ENCODE data around the gene HSPB6. TPM values are rescaled to one million over a fixed set of nuclear protein-coding genes. Genes with fewer than 3 reads are reported as not detected.

Gene HSPB6
- total RNA-seq, 1 experiment from 2014 or later = 0.87 TPM

DNA sequence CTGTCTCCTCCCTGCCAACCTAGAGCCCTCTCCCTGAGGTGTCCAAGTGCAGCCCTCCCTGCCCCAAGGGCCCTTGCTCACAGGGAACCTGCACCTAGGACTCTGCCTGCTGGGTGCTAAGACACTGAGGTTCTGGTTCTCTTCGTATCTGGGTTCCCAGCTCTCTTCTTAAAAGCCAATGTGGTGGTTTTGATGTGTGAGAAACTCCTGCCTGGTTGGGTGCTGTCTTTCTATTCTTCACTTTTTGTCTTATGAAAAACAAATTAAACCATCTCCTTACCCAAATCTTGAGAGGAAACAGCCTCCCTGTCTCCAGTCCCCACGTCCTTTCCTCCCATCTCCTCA, 43.4 kb downstream of the HSPB6 start:
- peaks cover 12% of the 10 kb centered on the region for H3K4me1 ChIP-seq (ENCODE audit: control insufficient read depth, insufficient read depth, low read length)
- ChIA-PET CTCF (interaction anchor here (0.7 kb wide), 1 partner anchor 188 kb away, joined by 3 read pairs; no protein-coding TSS in a partner anchor), POLR2A (interaction anchor here (0.6 kb wide), 1 partner anchor 11 kb away, joined by 7 read pairs; no protein-coding TSS in a partner anchor)
- H3K27ac ChIP-seq (ENCODE audit: low read length) = no peak overlapping the region
- DNase-seq (ENCODE audit: low read depth, low spot score) (no peak), ATAC-seq (no peak)
- no peaks in the 10 kb centered on the region for H3K27me3 ChIP-seq (ENCODE audit: control insufficient read depth, insufficient read depth, low read length)
- BruUV-seq (replicated peaks) = no TSS peak
- no peak for TF ChIP-seq POLR2AphosphoS5 (IDR thresholded peaks at IDR 0.05; ENCODE audit: low read depth, low read length)
- no peak for TF ChIP-seq TCF7L2 (IDR thresholded peaks at IDR 0.05; ENCODE audit: low read depth, low read length)
- TF ChIP-seq SIN3A (IDR thresholded peaks at IDR 0.05; ENCODE audit: borderline replicate concordance, insufficient read depth, low read depth, low read length) = no peak
- TF ChIP-seq, protein P1, sequence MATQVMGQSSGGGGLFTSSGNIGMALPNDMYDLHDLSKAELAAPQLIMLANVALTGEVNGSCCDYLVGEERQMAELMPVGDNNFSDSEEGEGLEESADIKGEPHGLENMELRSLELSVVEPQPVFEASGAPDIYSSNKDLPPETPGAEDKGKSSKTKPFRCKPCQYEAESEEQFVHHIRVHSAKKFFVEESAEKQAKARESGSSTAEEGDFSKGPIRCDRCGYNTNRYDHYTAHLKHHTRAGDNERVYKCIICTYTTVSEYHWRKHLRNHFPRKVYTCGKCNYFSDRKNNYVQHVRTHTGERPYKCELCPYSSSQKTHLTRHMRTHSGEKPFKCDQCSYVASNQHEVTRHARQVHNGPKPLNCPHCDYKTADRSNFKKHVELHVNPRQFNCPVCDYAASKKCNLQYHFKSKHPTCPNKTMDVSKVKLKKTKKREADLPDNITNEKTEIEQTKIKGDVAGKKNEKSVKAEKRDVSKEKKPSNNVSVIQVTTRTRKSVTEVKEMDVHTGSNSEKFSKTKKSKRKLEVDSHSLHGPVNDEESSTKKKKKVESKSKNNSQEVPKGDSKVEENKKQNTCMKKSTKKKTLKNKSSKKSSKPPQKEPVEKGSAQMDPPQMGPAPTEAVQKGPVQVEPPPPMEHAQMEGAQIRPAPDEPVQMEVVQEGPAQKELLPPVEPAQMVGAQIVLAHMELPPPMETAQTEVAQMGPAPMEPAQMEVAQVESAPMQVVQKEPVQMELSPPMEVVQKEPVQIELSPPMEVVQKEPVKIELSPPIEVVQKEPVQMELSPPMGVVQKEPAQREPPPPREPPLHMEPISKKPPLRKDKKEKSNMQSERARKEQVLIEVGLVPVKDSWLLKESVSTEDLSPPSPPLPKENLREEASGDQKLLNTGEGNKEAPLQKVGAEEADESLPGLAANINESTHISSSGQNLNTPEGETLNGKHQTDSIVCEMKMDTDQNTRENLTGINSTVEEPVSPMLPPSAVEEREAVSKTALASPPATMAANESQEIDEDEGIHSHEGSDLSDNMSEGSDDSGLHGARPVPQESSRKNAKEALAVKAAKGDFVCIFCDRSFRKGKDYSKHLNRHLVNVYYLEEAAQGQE (IDR thresholded peaks at IDR 0.05; ENCODE audit: insufficient read depth in 1 of 2, low read depth in 2 of 2, low read length in 1 of 2) = no peak
- TF ChIP-seq, protein P2, sequence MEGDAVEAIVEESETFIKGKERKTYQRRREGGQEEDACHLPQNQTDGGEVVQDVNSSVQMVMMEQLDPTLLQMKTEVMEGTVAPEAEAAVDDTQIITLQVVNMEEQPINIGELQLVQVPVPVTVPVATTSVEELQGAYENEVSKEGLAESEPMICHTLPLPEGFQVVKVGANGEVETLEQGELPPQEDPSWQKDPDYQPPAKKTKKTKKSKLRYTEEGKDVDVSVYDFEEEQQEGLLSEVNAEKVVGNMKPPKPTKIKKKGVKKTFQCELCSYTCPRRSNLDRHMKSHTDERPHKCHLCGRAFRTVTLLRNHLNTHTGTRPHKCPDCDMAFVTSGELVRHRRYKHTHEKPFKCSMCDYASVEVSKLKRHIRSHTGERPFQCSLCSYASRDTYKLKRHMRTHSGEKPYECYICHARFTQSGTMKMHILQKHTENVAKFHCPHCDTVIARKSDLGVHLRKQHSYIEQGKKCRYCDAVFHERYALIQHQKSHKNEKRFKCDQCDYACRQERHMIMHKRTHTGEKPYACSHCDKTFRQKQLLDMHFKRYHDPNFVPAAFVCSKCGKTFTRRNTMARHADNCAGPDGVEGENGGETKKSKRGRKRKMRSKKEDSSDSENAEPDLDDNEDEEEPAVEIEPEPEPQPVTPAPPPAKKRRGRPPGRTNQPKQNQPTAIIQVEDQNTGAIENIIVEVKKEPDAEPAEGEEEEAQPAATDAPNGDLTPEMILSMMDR (IDR thresholded peaks at IDR 0.05) = no peak
- no peaks in the 10 kb centered on the region for H3K9me3 ChIP-seq (ENCODE audit: control insufficient read depth, insufficient read depth, low read depth, low read length)
- no peaks in the 10 kb centered on the region; the same call in 1 of the 2 replicates for H3K36me3 ChIP-seq (ENCODE audit: control insufficient read depth, insufficient read depth, low read length)
- H3K4me3 ChIP-seq (ENCODE audit: low read depth in 2 of 2, low read length in 2 of 2) = no peak overlapping the region
- intact Hi-C loops (cut with micrococcal nuclease; ENCODE audit: unreplicated experiment) = loop anchor here (10.0 kb wide), 1 partner anchor 159 kb away; no protein-coding TSS in a partner anchor
- in situ Hi-C loops (cut with HindIII; ENCODE audit: low pct_unique_long_range_greater_than_20kb, low sequenced_read_pairs) = no loop called here

DNA sequence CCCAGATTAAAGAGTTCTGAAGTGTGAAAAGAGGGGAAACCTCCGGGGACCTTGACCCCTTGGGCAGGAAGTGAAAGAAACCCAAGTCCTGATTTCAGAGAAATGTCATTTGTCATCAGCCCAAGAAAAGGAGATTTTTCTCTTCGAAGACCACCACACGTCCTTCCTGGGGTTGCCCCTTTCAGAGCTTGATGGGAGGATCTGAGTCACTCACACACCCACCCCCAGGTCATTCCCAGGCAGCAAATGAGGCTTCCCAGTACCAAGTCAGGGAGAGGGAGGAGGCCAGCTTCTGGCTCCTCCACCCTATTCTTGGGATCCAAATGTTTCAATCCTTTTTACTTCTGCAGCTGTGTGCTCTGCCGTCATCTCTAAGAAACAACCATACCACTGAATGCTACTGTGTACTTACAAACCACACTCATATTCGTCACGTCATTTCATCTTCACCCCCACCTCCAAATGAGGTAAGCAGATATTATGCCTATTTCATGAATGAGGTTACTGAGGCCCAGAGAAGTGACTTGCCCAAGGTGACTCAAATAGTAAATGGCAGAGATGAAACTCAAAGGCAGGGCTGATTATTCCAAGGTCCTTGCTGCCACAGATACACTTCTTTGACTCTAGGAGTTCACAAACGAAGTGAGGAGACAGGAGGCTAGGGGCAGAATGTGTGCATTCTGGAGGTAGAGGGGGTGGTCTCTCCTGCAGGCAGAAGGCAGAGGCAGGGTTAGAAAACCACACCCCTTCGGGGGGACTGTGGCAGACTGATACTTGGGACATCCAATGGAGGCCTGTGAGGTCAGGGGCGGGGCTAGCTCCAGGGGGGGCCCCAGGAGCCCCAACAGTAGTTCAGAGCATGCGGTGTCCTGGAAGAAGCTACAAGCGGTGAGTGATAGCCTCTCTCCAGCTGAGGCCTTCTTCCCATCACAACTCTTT, 44.0 kb downstream of the HSPB6 start:
- POLR2A ChIA-PET = interaction anchor here (0.6 kb wide), 1 partner anchor 11 kb away, joined by 7 read pairs; no protein-coding TSS in a partner anchor
- TF ChIP-seq POLR2AphosphoS5 (IDR thresholded peaks at IDR 0.05; ENCODE audit: low read depth, low read length) (no peak), TCF7L2 (IDR thresholded peaks at IDR 0.05; ENCODE audit: low read depth, low read length) (no peak), SIN3A (IDR thresholded peaks at IDR 0.05; ENCODE audit: borderline replicate concordance, insufficient read depth, low read depth, low read length) (no peak)
- TF ChIP-seq, protein P2 (IDR thresholded peaks at IDR 0.05) = no peak
- TF ChIP-seq, protein P1 (IDR thresholded peaks at IDR 0.05; ENCODE audit: insufficient read depth in 1 of 2, low read depth in 2 of 2, low read length in 1 of 2) = no peak

More for the DNA sequence above, 44.0 kb downstream of the HSPB6 start:
- H3K9me3 ChIP-seq (ENCODE audit: control insufficient read depth, insufficient read depth, low read depth, low read length) = no peaks in the 10 kb centered on the region
- intact Hi-C loops (cut with micrococcal nuclease; ENCODE audit: unreplicated experiment) (loop anchor here (10.0 kb wide), 1 partner anchor 158 kb away; no protein-coding TSS in a partner anchor), in situ Hi-C loops (cut with HindIII; ENCODE audit: low pct_unique_long_range_greater_than_20kb, low sequenced_read_pairs) (no loop called here)
- H3K27ac ChIP-seq (ENCODE audit: low read length) = no peak overlapping the region
- H3K36me3 ChIP-seq (ENCODE audit: control insufficient read depth, insufficient read depth, low read length) = no peaks in the 10 kb centered on the region; the same call in 1 of the 2 replicates
- no peak for DNase-seq (ENCODE audit: low read depth, low spot score)
- no TSS peak for BruUV-seq (replicated peaks)
- peaks cover 12% of the 10 kb centered on the region for H3K4me1 ChIP-seq (ENCODE audit: control insufficient read depth, insufficient read depth, low read length)
- no peaks in the 10 kb centered on the region for H3K27me3 ChIP-seq (ENCODE audit: control insufficient read depth, insufficient read depth, low read length)
- no peak overlapping the region for H3K4me3 ChIP-seq (ENCODE audit: low read depth in 2 of 2, low read length in 2 of 2)
- CTCF ChIA-PET = interaction anchor here (0.7 kb wide), 1 partner anchor 187 kb away, joined by 3 read pairs; no protein-coding TSS in a partner anchor
- ATAC-seq = no peak
